CD4-positive, alpha-beta T cell (primary cell): ENCODE data around the gene ZNF804B. TPM values are rescaled to one million over a fixed set of nuclear protein-coding genes. Genes with fewer than 3 reads are reported as not detected.

Experiments used
- ATAC-seq: fragments of 200-7000 bp; cut with Tn5 transposase; one replicate; pipeline ENCODE4 v1.10.0; 2022; ENCODE audit warnings: mild to moderate bottlenecking; ENCODE audit not compliant: poor library complexity
- CTCF ChIA-PET: fragments of 350-600 bp; sonication (Branson Sonifier 250); formaldehyde crosslinking; loops from one replicate; lab custom pipeline; 2021; ENCODE audit warnings: antibody characterized with exemption, inconsistent platforms; lab: Charles Lee
- POLR2A ChIA-PET: fragments of 350-600 bp; sonication (Branson Sonifier 250); formaldehyde crosslinking; loops from one replicate; lab custom pipeline; 2021; ENCODE audit warnings: antibody characterized with exemption, inconsistent platforms; lab: Charles Lee
- DNase-seq, 14 experiments: peaks; one replicate each; pipeline ENCODE4 v3.0.0-alpha.2; 2013 to 2020; ENCODE audit warnings: mixed read lengths in 2 of 14
- H3K27ac ChIP-seq, 2 donors: one replicate each; pipeline versions ENCODE4 v1.5.1 to v1.7.0; 2013; ENCODE audit warnings: low read length in 2 of 2, low read depth in 1 of 2, mild to moderate bottlenecking in 1 of 2
- H3K27me3 ChIP-seq, 2 experiments: 1 replicate in 1 of 2; 2 replicates in 1 of 2; pipeline versions ENCODE4 v1.6.1 to v1.7.0; 2013; ENCODE audit warnings: low read length in 2 of 2, control low read depth in 1 of 2, mild to moderate bottlenecking in 1 of 2, moderate library complexity in 1 of 2; ENCODE audit not compliant: insufficient read depth in 2 of 2, control insufficient read depth in 1 of 2
- H3K36me3 ChIP-seq: one replicate; pipeline ENCODE4 v1.6.1; 2013; ENCODE audit warnings: low read length, control low read depth; ENCODE audit not compliant: insufficient read depth
- H3K4me1 ChIP-seq: one replicate; pipeline ENCODE4 v1.6.1; 2013; ENCODE audit warnings: low read length, control low read depth; ENCODE audit not compliant: insufficient read depth
- H3K4me3 ChIP-seq: one replicate; pipeline ENCODE4 v1.5.1; 2013; ENCODE audit warnings: mild to moderate bottlenecking, low read length, moderate library complexity
- H3K9me3 ChIP-seq, 2 experiments: 1 replicate in 1 of 2; 2 replicates in 1 of 2; pipeline versions ENCODE4 v1.6.1 to v1.7.0; 2013; ENCODE audit warnings: low read length in 2 of 2, mild to moderate bottlenecking in 2 of 2, control low read depth in 1 of 2, moderate library complexity in 1 of 2; ENCODE audit not compliant: control insufficient read depth in 1 of 2, insufficient read depth in 1 of 2
- H3K27ac Mint-ChIP-seq: one replicate; pipeline ENCODE4 v1.8.0; 2020; ENCODE audit warnings: mixed read lengths
- H3K27me3 Mint-ChIP-seq: one replicate; pipeline ENCODE4 v1.8.0; 2021; ENCODE audit warnings: mixed read lengths
- H3K36me3 Mint-ChIP-seq: one replicate; pipeline ENCODE4 v1.8.0; 2021; ENCODE audit warnings: low read depth, mixed read lengths
- H3K4me1 Mint-ChIP-seq: one replicate; pipeline ENCODE4 v1.8.0; 2021; ENCODE audit warnings: low read depth, mixed read lengths
- H3K4me3 Mint-ChIP-seq: one replicate; pipeline ENCODE4 v1.8.0; 2020; ENCODE audit warnings: mild to moderate bottlenecking, mixed read lengths
- H3K9me3 Mint-ChIP-seq: one replicate; pipeline ENCODE4 v1.8.0; 2020; ENCODE audit warnings: mixed read lengths
- CTCF ChIP-seq: fragments of 200-600 bp; IDR thresholded peaks from one replicate; pipeline ENCODE4 v1.8.0; 2022; ENCODE audit warnings: antibody characterized with exemption, mild to moderate bottlenecking
- intact Hi-C, 2 experiments: fragments of 100-400 bp; cut with DNase I in 1 of 2; cut with micrococcal nuclease in 1 of 2; formaldehyde crosslinking; loops; one replicate each; pipeline versions ENCODE4 v1.15.1 to v1.9.0; 2023 to 2025; cut with DNase I, micrococcal nuclease
- total RNA-seq, 174 experiments: library from RNA in 2 of 174; stranded (reverse) in 2 of 174; gene quantifications; one replicate each; pipeline ENCODE4 v1.2.3 and lab custom pipeline; 2021 to 2026

ZNF804B gene
- total RNA-seq, 2 experiments from 2014 or later, result not detected

GRCh38 chr7:88885131-88885530, 125.6 kb downstream of the ZNF804B start:
- H3K27me3 ChIP-seq, result no peaks in the 10 kb centered on the region
- Mint-ChIP-seq H3K36me3 (no peaks in the 10 kb centered on the region), H3K27me3 (no peaks in the 10 kb centered on the region), H3K27ac (no peak overlapping the region), H3K4me1 (no peaks in the 10 kb centered on the region), H3K4me3 (no peak overlapping the region), H3K9me3 (no peaks in the 10 kb centered on the region)
- ATAC-seq (no peak), DNase-seq (no peak)
- no peaks in the 10 kb centered on the region for H3K4me1 ChIP-seq
- peaks cover 0 to 5% of the 10 kb centered on the region in 2 experiments for H3K9me3 ChIP-seq
- H3K4me3 ChIP-seq, result no peak overlapping the region
- intact Hi-C loops, result no loop called here
- H3K27ac ChIP-seq, result no peak overlapping the region
- no peak for TF ChIP-seq CTCF
- no peaks in the 10 kb centered on the region for H3K36me3 ChIP-seq
- ChIA-PET POLR2A (no interaction called here), CTCF (no interaction called here)

GRCh38 chr7:88888684-88889083, 129.2 kb downstream of the ZNF804B start:
- Histone ChIP-seq H3K27me3 (no peaks in the 10 kb centered on the region), H3K36me3 (no peaks in the 10 kb centered on the region), H3K4me3 (no peak overlapping the region), H3K4me1 (no peaks in the 10 kb centered on the region), H3K9me3 (peaks cover 0 to 5% of the 10 kb centered on the region in 2 experiments), H3K27ac (no peak overlapping the region)
- Mint-ChIP-seq H3K36me3 (no peaks in the 10 kb centered on the region), H3K4me1 (no peaks in the 10 kb centered on the region), H3K4me3 (no peak overlapping the region), H3K27me3 (no peaks in the 10 kb centered on the region), H3K27ac (no peak overlapping the region), H3K9me3 (no peaks in the 10 kb centered on the region)
- DNase-seq (no peak), ATAC-seq (no peak)
- intact Hi-C loops, result no loop called here
- no peak for TF ChIP-seq CTCF
- ChIA-PET CTCF (no interaction called here), POLR2A (no interaction called here)

GRCh38 chr7:88910516-88910915, 151.0 kb downstream of the ZNF804B start:
- Mint-ChIP-seq H3K4me1 (no peaks in the 10 kb centered on the region), H3K9me3 (no peaks in the 10 kb centered on the region), H3K27me3 (no peaks in the 10 kb centered on the region), H3K27ac (no peak overlapping the region), H3K36me3 (no peaks in the 10 kb centered on the region), H3K4me3 (no peak overlapping the region)
- Histone ChIP-seq H3K4me1 (no peaks in the 10 kb centered on the region), H3K27me3 (no peaks in the 10 kb centered on the region), H3K27ac (no peak overlapping the region), H3K36me3 (no peaks in the 10 kb centered on the region), H3K4me3 (no peak overlapping the region), H3K9me3 (no peaks in the 10 kb centered on the region)
- TF ChIP-seq CTCF, result no peak
- ChIA-PET POLR2A (no interaction called here), CTCF (no interaction called here)
- ATAC-seq (no peak), DNase-seq (no peak)
- intact Hi-C loops, result no loop called here
